T-helper 2 cell treated with Interferon-gamma antibody and Interleukin-4, amounts not matched to agents 5 μg/mL and 100 μg/mL, for 36 hours (primary cell): ENCODE results near the gene RNF4.
"Not testable (repeated sequence)": the region's sequence is repeated elsewhere in the genome, so short reads cannot be mapped to it uniquely, and the experiment has no call there.

ENCODE experiments used
- DNase-seq: peaks from one replicate; pipeline ENCODE4 v3.0.0; 2021; ENCODE audit warnings: low spot score
- H3K27ac Mint-ChIP-seq: one replicate; pipeline ENCODE4 v1.8.0; 2021; ENCODE audit warnings: mild to moderate bottlenecking, mixed read lengths
- H3K27me3 Mint-ChIP-seq: one replicate; pipeline ENCODE4 v1.8.0; 2021; ENCODE audit warnings: low read depth, mixed read lengths
- H3K36me3 Mint-ChIP-seq: one replicate; pipeline ENCODE4 v1.8.0; 2021; ENCODE audit warnings: low read depth, mixed read lengths
- H3K4me1 Mint-ChIP-seq: one replicate; pipeline ENCODE4 v1.8.0; 2021; ENCODE audit warnings: low read depth, mixed read lengths
- H3K4me3 Mint-ChIP-seq: one replicate; pipeline ENCODE4 v1.8.0; 2022; ENCODE audit warnings: mild to moderate bottlenecking, moderate library complexity, mixed read lengths
- H3K9me3 Mint-ChIP-seq: one replicate; pipeline ENCODE4 v1.8.0; 2021; ENCODE audit warnings: mixed read lengths

RNF4 gene

GRCh38 chr4:2534904-2535375 lies 66.0 kb downstream of the RNF4 start:
- H3K4me3 Mint-ChIP-seq, result peak overlapping the region; percentile 89
- peak overlapping the region; percentile 93 for H3K27ac Mint-ChIP-seq
- peaks cover 15% of the 10 kb centered on the region for H3K4me1 Mint-ChIP-seq
- peaks cover 7% of the 10 kb centered on the region for H3K36me3 Mint-ChIP-seq
- no peak for DNase-seq
- H3K9me3 Mint-ChIP-seq, result no peaks in the 10 kb centered on the region
- H3K27me3 Mint-ChIP-seq, result no peaks in the 10 kb centered on the region

DNA sequence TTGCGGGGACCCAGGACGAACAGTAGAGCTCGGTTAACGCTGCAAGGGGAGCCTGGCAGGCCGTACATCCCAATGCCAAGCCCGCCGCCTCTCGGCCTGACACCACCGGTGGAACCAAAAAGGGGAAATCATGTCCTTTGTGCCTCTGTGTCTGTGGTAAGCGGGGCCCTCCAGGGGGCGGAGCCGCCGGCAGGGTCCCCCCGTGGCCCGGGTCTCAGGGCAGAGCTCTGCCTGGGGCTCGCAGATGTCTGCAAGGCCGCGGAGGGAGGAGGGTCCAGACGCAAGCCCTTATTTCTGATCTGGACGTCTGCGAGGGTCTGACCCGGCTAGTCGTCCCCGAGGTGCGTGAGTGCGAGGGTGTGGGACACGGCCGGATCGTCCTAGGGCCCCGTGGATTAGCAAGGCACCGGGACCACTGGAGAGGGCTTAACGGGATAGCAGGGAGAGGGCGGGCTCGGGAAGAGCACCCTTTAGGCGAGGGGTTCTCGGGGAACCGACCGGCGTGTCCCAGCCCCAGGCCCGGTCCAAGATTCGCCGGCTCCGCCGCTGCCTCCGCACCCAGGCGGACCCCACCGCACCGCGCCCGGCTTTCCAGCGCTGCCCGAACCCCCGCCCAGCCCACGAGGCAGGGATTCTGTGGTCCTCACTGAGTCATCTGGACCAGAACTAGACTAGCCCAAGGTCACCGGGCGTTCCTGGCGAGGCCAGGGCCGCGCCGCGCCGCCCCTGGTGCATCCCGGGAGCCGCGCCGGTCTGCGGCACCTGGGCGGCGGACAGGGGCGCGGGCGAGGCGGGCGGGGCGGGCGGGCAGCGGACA lies 66.7 kb downstream of the RNF4 start:
- no peaks in the 10 kb centered on the region for H3K27me3 Mint-ChIP-seq
- no peaks in the 10 kb centered on the region for H3K9me3 Mint-ChIP-seq
- H3K27ac Mint-ChIP-seq, result peak overlapping the region; percentile 93
- DNase-seq, result peak; percentile 45
- peak overlapping the region; percentile 89 for H3K4me3 Mint-ChIP-seq
- H3K36me3 Mint-ChIP-seq, result peaks cover 7% of the 10 kb centered on the region
- H3K4me1 Mint-ChIP-seq, result peaks cover 15% of the 10 kb centered on the region

GRCh38 chr4:2536193-2537010 lies 67.5 kb downstream of the RNF4 start, which contains the start of gene FAM193A:
Gene FAM193A (plus strand): TSS chr4:2536647. CDS start chr4:2536916, 269 bp downstream.
- Mint-ChIP-seq H3K4me1 (peaks cover 15% of the 10 kb centered on the region), H3K27me3 (no peaks in the 10 kb centered on the region), H3K27ac (peak within 1 kb of the TSS; percentile 93), H3K4me3 (peak within 1 kb of the TSS; percentile 91), H3K9me3 (no peaks in the 10 kb centered on the region), H3K36me3 (peaks cover 7% of the 10 kb centered on the region)
- DNase-seq, result peak; percentile 100

- no peaks in the 10 kb centered on the region for H3K9me3 Mint-ChIP-seq
- peaks cover 16% of the 10 kb centered on the region for H3K4me1 Mint-ChIP-seq
- H3K27ac Mint-ChIP-seq, result peak overlapping the region; percentile 86
- H3K4me3 Mint-ChIP-seq, result peak overlapping the region; percentile 91
- DNase-seq, result peak; percentile 66
- peaks cover 7% of the 10 kb centered on the region for H3K36me3 Mint-ChIP-seq
- H3K27me3 Mint-ChIP-seq, result no peaks in the 10 kb centered on the region
Observed at GRCh38 chr4:2537011-2537830, 68.3 kb downstream of the RNF4 start.

DNA sequence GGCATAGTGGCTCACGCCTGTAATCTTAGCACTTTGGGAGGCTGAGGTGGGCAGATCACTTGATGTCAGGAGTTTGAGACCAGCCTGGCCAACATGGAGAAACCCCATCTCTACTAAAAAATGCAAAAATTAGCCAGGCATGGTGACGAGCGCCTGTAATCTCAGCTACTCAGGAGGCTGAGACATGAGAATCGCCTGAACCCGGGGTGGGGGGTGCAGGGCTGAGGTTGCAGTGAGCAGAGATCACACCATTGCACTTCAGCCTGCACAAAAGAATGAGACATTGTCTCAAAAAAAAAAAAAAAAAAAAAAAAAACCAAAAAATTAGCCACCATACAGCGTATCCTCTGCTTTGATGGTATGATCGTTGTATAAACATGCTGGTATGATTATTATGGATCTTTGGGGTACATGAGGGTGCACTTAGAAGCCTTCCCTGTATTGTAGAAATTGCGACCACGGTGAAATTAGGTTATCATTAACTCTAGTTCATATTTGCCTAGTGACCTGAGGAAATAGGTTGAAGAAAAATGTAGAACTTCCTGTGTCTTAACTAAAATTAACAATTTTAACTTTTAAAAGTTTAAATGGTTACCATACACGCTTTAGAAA lies 74.8 kb downstream of the RNF4 start:
- H3K27ac Mint-ChIP-seq, H3K9me3 Mint-ChIP-seq, H3K27me3 Mint-ChIP-seq, H3K4me3 Mint-ChIP-seq, DNase-seq, H3K4me1 Mint-ChIP-seq: not testable (repeated sequence)
- peaks cover 15% of the 10 kb centered on the region for H3K36me3 Mint-ChIP-seq

DNA sequence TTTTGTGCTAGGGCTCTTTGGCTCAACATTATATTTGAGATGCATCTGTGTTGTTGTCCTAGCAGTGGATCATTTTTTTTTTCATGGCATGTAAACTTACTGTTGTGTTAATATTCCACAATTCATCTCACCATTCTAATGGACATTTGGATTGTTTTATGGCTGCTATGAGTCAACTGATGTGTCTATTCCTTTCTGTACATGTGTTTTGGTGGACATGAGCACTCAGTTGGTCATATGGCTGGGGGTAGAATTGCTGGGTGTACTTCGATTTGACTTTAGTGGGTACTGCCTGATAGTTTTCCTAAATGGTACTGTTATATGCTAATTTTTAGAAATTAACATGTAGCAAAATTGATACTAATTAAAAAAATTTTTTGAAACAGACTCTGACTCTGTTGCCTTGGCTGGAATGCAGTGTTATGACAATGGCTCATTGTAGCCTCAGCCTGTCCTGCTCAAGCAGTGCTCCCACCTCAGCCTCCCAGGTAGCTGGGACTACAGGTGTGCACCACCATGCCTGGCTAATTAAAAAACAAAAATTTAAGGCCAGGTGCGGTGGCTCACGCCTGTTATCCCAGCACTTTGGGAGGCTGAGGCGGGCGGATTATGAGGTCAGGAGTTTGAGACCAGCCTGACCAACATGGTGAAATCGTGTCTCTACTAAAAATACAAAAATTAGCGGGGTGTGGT lies 76.6 kb downstream of the RNF4 start:
- Mint-ChIP-seq H3K27me3 (no peaks in the 10 kb centered on the region), H3K4me1 (peaks cover 3% of the 10 kb centered on the region), H3K4me3 (no peak overlapping the region), H3K9me3 (no peaks in the 10 kb centered on the region), H3K27ac (no peak overlapping the region), H3K36me3 (peaks cover 13% of the 10 kb centered on the region)
- DNase-seq, result no peak

- no peak overlapping the region for H3K4me3 Mint-ChIP-seq
- no peak overlapping the region for H3K27ac Mint-ChIP-seq
Observed at GRCh38 chr4:2546286-2546823, 77.4 kb downstream of the RNF4 start.

DNA sequence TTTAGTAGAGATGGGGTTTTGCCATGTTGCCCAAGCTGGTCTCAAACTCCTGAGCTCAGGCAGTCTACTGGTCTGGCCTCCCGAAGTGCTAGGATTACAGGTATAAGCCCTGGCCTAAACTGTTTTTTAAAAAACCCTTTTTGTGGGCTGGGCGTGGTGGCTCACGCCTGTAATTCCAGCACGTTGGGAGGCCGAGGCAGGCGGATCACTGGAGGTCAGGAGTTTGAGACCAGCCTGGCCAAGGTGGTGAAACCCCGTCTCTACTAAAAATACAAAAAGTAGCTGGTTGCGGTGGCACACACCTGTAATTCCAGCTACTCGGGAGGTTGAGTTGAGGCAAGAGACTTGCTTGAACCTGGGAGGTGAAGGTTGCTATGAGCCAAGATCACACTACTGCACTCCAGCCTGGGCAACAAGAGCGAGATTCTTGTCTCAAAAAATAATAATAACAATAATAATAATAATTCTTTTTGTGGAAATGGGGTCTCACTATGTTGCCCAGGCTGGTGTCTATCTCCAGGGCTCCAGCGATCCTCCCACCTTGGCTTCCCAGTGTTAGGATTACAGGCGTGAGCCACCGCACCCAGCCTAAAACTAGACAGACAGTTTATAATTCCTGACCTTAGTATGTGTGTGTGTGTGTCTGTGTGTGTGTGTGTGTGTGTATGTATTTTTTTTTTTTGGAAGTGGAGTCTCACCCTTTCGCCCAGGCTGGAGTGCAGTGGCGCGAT lies 78.2 kb downstream of the RNF4 start:
- H3K4me1 Mint-ChIP-seq, H3K27me3 Mint-ChIP-seq, H3K4me3 Mint-ChIP-seq, H3K9me3 Mint-ChIP-seq, H3K27ac Mint-ChIP-seq, DNase-seq: not testable (repeated sequence)
- H3K36me3 Mint-ChIP-seq, result peaks cover 15% of the 10 kb centered on the region

More at GRCh38 chr4:2546286-2546823, 77.4 kb downstream of the RNF4 start:
- no peak for DNase-seq
- peaks cover 3% of the 10 kb centered on the region for H3K4me1 Mint-ChIP-seq
- no peaks in the 10 kb centered on the region for H3K9me3 Mint-ChIP-seq
- no peaks in the 10 kb centered on the region for H3K27me3 Mint-ChIP-seq
- H3K36me3 Mint-ChIP-seq, result peaks cover 13% of the 10 kb centered on the region

DNA sequence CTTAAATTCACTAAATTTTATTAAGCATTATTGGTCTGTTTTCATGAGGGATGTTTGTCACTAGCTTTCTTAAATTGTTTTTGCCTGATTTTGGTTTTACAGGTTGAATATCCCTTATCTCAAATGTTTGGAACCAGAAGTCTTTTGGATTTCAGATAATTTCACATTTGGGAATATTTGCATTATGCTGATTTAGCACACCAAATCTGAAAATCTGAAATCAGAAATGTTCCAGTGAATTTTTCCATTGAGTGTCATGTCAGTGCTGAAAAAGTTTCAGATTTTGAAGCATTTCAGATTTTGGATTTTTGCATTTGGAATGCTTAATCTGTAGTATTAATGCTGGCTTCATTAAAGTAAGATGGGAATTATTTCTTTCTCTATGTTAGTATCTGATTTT lies 82.2 kb downstream of the RNF4 start:
- no peaks in the 10 kb centered on the region for H3K9me3 Mint-ChIP-seq
- H3K4me3 Mint-ChIP-seq, result no peak overlapping the region
- peaks cover 10% of the 10 kb centered on the region for H3K4me1 Mint-ChIP-seq
- no peak for DNase-seq
- no peaks in the 10 kb centered on the region for H3K27me3 Mint-ChIP-seq
- H3K36me3 Mint-ChIP-seq, result peaks cover 6% of the 10 kb centered on the region
- H3K27ac Mint-ChIP-seq, result no peak overlapping the region

GRCh38 chr4:2552806-2553205 lies 83.9 kb downstream of the RNF4 start:
- Mint-ChIP-seq H3K27ac (no peak overlapping the region), H3K4me1 (peaks cover 10% of the 10 kb centered on the region), H3K36me3 (peaks cover 2% of the 10 kb centered on the region), H3K27me3 (no peaks in the 10 kb centered on the region), H3K9me3 (no peaks in the 10 kb centered on the region), H3K4me3 (no peak overlapping the region)
- DNase-seq, result no peak

DNA sequence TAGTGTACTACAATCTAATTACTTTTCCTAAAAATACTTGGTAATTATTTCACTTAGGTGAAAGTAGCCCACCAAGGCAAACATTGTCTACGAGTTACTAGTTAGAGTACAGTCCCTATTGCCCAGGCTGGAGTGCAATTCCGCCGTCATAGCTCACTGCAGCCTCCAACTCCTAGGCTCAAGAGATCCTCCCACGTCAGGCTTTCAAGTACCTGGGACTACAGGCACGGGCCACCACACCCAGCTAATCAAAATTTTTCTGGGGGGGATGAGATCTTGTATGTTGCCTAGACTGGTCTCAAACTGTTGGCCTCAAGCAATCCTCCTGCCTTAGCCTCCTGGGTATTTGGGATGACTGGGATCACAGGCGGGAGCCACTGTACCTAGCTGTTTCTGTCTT lies 89.4 kb downstream of the RNF4 start:
- Mint-ChIP-seq H3K9me3 (no peaks in the 10 kb centered on the region), H3K36me3 (peaks cover 4% of the 10 kb centered on the region), H3K27me3 (no peaks in the 10 kb centered on the region), H3K27ac (no peak overlapping the region), H3K4me3 (no peak overlapping the region), H3K4me1 (peaks cover 11% of the 10 kb centered on the region)
- no peak for DNase-seq

GRCh38 chr4:2560167-2560566 lies 91.3 kb downstream of the RNF4 start:
- peaks cover 3% of the 10 kb centered on the region for H3K4me1 Mint-ChIP-seq
- DNase-seq, result no peak
- no peaks in the 10 kb centered on the region for H3K9me3 Mint-ChIP-seq
- peaks cover 12% of the 10 kb centered on the region for H3K36me3 Mint-ChIP-seq
- no peak overlapping the region for H3K4me3 Mint-ChIP-seq
- H3K27ac Mint-ChIP-seq, result no peak overlapping the region
- no peaks in the 10 kb centered on the region for H3K27me3 Mint-ChIP-seq
